ENCODE results near the gene FBXL16.
A peak's percentile ranks its signal among the peaks of the same experiment; 100 is the strongest.

The FBXL16 gene

DNA sequence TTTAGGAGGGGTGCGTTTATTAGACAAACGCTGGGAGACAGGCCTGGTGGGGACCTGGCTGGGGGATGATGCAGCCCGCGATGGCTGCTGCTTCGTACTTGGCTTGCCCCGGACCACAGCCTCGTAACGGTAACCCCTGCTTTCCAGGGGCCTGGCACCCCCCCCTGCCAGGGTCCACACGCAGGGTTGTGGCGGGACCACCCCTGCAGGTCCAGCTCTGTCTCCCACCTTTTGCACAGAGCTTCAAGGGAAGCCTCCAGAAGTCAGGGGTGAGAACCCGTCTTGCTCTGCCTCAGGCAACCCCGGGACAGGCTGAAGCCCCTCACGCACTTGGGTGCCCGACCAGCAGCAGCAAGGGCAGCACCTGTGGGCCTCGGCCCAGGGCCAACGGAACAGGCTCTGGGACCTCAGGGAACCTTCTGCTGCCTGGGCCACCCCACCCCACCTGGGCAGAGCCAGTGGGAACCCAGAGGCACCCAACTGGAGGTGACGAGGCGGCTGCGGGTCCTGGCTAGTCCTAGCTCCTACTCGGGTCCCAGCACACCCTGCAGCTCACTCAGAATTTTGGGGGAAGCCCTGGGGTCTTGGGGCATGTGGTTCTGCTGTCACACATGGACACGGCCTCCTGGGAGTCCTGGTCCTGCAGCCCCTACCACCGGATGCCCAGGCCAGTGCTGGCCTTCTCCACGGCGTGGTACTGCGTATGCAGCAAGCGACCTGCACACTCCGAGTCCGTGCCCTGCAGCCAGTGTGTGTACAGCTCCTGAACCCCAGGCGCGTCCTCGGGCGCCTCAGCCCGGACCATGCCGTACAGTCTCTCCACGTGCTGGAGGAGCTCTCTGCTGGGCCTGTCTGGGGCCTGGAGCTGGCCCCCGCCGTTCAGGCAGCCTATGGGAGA is 24.4 kb upstream of the FBXL16 start:
- Histone ChIP-seq H3K4me1 (peaks cover 0 to 31% (median 29%) of the 10 kb centered on the region in 4 donors), H3K9me3 (no peaks in the 10 kb centered on the region), H3K27me3 (peaks cover 0 to 44% of the 10 kb centered on the region in 2 donors), H3K4me3 (no peak overlapping the region), H3K27ac (no peak overlapping the region), H3K36me3 (peaks cover 14 to 58% (median 30%) of the 10 kb centered on the region in 3 donors)
- intact Hi-C loops (cut with DNase I; ENCODE audit: low total_unique reads): loop anchor here (10.0 kb wide), 1 partner anchor 1495 kb away; the partner anchor contains the start of gene E4F1
- TF ChIP-seq CTCF (IDR thresholded peaks at IDR 0.05): no peak
- no peak for DNase-seq

DNA sequence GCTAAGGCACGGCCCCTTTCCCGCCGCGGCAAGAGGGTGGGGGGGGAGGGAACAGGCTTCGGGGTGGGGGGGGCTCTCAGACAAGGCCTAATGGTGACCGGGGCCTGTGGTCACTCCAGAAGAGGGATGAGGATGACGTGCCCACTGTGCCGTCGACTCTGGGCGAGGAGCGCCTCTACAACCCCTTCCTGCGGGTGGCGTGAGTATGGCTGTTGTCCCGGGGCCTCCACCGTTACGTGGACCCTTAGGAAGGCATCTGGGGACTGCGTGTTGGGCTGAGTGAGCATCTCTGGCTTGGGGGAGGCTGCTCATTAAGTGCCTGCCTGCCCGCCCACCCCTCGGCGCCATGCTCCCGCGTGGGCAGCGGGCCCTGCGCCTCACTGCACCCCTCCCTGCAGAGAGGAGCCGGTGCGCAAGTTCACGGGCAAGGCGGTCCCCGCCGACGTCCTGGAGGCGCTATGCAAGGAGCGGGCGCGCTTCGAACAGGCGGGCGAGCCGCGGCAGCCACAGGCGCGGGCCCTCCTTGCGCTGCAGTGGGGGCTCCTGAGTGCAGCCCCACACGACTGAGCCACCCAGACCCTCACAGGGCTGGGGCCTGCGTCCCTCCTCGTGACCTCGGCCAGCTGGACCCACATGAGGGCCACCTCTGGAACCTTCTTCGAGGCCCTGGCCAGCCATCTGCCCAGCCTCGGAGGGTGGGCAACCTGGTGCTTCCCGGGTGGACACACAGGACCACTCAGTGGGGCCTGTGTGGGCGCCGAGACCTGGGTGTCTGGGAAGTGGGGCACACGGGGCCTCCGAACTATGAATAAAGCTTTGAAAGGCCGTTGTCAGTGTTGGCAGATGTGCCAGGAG is 23.5 kb upstream of the FBXL16 start:
- TF ChIP-seq CTCF (IDR thresholded peaks at IDR 0.05): no peak
- Histone ChIP-seq H3K27me3 (peaks cover 0 to 45% of the 10 kb centered on the region in 2 donors), H3K4me3 (peak overlapping the region in 1 of 2 donors; percentile 44), H3K27ac (no peak overlapping the region), H3K4me1 (peaks cover 0 to 31% (median 29%) of the 10 kb centered on the region in 4 donors), H3K36me3 (peaks cover 14 to 49% (median 21%) of the 10 kb centered on the region in 3 donors), H3K9me3 (no peaks in the 10 kb centered on the region)
- DNase-seq: no peak
- intact Hi-C loops (cut with DNase I; ENCODE audit: low total_unique reads): no loop called here

- peak in 1 of 2 donors; percentile 49 for DNase-seq
- Histone ChIP-seq H3K27me3 (peaks cover 0 to 45% of the 10 kb centered on the region in 2 donors), H3K4me1 (peaks cover 0 to 31% (median 29%) of the 10 kb centered on the region in 4 donors), H3K36me3 (peaks cover 6 to 41% (median 13%) of the 10 kb centered on the region in 3 donors), H3K27ac (no peak overlapping the region), H3K9me3 (no peaks in the 10 kb centered on the region), H3K4me3 (peak overlapping the region; percentile 39 to 44)
- TF ChIP-seq CTCF (IDR thresholded peaks at IDR 0.05): no peak
- intact Hi-C loops (cut with DNase I; ENCODE audit: low total_unique reads): no loop called here
These were observed 22.7 kb upstream of the FBXL16 start for GRCh38 chr16:728131-728889.

DNA sequence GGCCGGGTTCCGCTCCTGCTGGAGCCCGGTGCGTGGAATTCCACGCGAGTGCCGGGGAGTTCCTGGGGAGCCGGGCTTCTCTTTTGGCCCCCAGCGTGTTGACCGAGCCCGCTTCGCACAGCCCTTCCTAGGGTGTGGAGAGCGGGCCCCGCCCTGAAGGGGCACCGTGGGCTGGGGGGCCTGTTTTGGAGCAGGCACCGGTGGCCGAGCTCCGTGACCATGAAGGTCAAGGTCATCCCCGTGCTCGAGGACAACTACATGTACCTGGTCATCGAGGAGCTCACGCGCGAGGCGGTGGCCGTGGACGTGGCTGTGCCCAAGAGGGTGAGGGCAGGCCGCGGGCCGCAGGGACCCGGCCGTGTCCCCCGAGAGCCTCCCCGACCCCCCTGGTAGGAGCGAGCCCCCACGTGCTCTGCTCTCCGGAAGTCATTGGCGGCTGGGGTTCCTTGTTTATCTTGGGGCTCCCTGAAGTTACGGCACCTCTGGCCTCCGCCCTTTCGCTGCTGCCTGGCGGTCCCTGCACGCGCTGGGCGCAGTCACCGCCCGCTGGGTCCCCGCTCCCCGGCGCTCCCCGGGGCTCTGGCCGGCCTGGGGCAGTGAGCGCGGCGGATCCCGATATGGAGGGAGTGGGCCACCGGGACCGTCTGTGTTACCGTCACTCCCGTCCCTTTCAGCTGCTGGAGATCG is 21.8 kb upstream of the FBXL16 start:
- Histone ChIP-seq H3K27ac (no peak overlapping the region), H3K36me3 (peaks cover 0 to 32% (median 5%) of the 10 kb centered on the region in 3 donors), H3K9me3 (no peaks in the 10 kb centered on the region), H3K4me1 (peaks cover 0 to 32% (median 29%) of the 10 kb centered on the region in 4 donors), H3K4me3 (peak overlapping the region; percentile 39 to 44), H3K27me3 (peaks cover 0 to 45% of the 10 kb centered on the region in 2 donors)
- TF ChIP-seq CTCF (IDR thresholded peaks at IDR 0.05): no peak
- DNase-seq: no peak
- intact Hi-C loops (cut with DNase I; ENCODE audit: low total_unique reads): no loop called here
